ENCODE data around the gene INMT. TPM values are rescaled to one million over a fixed set of nuclear protein-coding genes. Genes with fewer than 3 reads are reported as not detected.

INMT gene
- total RNA-seq, 1 donor from 2014 or later = 49.5 TPM

- H3K27ac ChIP-seq (replicated peaks) = peak overlapping the region; percentile 83
- no peaks in the 10 kb centered on the region for H3K9me3 ChIP-seq (replicated peaks)
- intact Hi-C loops (cut with micrococcal nuclease) = no loop called here
- H3K4me3 ChIP-seq = no peak overlapping the region
- DNase-seq = no peak
- no peak for TF ChIP-seq CTCF (IDR thresholded peaks at IDR 0.05; ENCODE audit: borderline replicate concordance)
- no peaks in the 10 kb centered on the region for H3K27me3 ChIP-seq (ENCODE audit: low read depth)
- peaks cover 68% of the 10 kb centered on the region for H3K4me1 ChIP-seq
- H3K36me3 ChIP-seq = no peaks in the 10 kb centered on the region
Measured at GRCh38 chr7:30765408-30765807, 13.5 kb downstream of the INMT start.

GRCh38 chr7:30770845-30771173 is 18.9 kb downstream of the INMT start:
- Histone ChIP-seq H3K36me3 (no peaks in the 10 kb centered on the region), H3K4me1 (peaks cover 51% of the 10 kb centered on the region), H3K9me3 (replicated peaks) (no peaks in the 10 kb centered on the region), H3K27me3 (ENCODE audit: low read depth) (no peaks in the 10 kb centered on the region), H3K27ac (replicated peaks) (peak overlapping the region; percentile 85), H3K4me3 (peak overlapping the region; percentile 80)
- intact Hi-C loops (cut with micrococcal nuclease) = no loop called here
- DNase-seq = no peak
- no peak for TF ChIP-seq CTCF (IDR thresholded peaks at IDR 0.05; ENCODE audit: borderline replicate concordance)

- intact Hi-C loops (cut with micrococcal nuclease) = no loop called here
- H3K4me3 ChIP-seq = peak within 1 kb of the TSS; percentile 80
- no peaks in the 10 kb centered on the region for H3K27me3 ChIP-seq (ENCODE audit: low read depth)
- DNase-seq = peak; percentile 88
- TF ChIP-seq CTCF (IDR thresholded peaks at IDR 0.05; ENCODE audit: borderline replicate concordance) = peak; percentile 8
- H3K9me3 ChIP-seq (replicated peaks) = no peaks in the 10 kb centered on the region
- H3K36me3 ChIP-seq = no peaks in the 10 kb centered on the region
- H3K27ac ChIP-seq (replicated peaks) = peak within 1 kb of the TSS; percentile 85
- peaks cover 50% of the 10 kb centered on the region for H3K4me1 ChIP-seq
Measured at GRCh38 chr7:30771174-30771879, 19.4 kb downstream of the INMT start, which contains the start of gene MINDY4. TSS of gene MINDY4 (plus strand) at chr7:30771417. CDS start at chr7:30771494, 77 bp downstream.

- no peak for DNase-seq
- H3K4me1 ChIP-seq = peaks cover 44% of the 10 kb centered on the region
- intact Hi-C loops (cut with micrococcal nuclease) = no loop called here
- peak overlapping the region; percentile 80 for H3K4me3 ChIP-seq
- H3K9me3 ChIP-seq (replicated peaks) = no peaks in the 10 kb centered on the region
- TF ChIP-seq CTCF (IDR thresholded peaks at IDR 0.05; ENCODE audit: borderline replicate concordance) = no peak
- peak overlapping the region; percentile 85 for H3K27ac ChIP-seq (replicated peaks)
- no peaks in the 10 kb centered on the region for H3K36me3 ChIP-seq
- H3K27me3 ChIP-seq (ENCODE audit: low read depth) = no peaks in the 10 kb centered on the region
Measured at GRCh38 chr7:30771880-30772425, 20.0 kb downstream of the INMT start.

GRCh38 chr7:30772984-30773383 is 21.0 kb downstream of the INMT start:
- no peak for TF ChIP-seq CTCF (IDR thresholded peaks at IDR 0.05; ENCODE audit: borderline replicate concordance)
- no peaks in the 10 kb centered on the region for H3K36me3 ChIP-seq
- no peak overlapping the region for H3K4me3 ChIP-seq
- intact Hi-C loops (cut with micrococcal nuclease) = no loop called here
- no peak overlapping the region for H3K27ac ChIP-seq (replicated peaks)
- no peak for DNase-seq
- peaks cover 40% of the 10 kb centered on the region for H3K4me1 ChIP-seq
- H3K27me3 ChIP-seq (ENCODE audit: low read depth) = no peaks in the 10 kb centered on the region
- H3K9me3 ChIP-seq (replicated peaks) = no peaks in the 10 kb centered on the region

Measured in left ventricle myocardium inferior (tissue), 1 donor.